Inferior parietal cortex (tissue), 1 donor: ENCODE results near the gene NRXN3.
"Not testable (repeated sequence)": the region's sequence is repeated elsewhere in the genome, so short reads cannot be mapped to it uniquely, and the experiment has no call there.

ENCODE experiments used
- DNase-seq: peaks from one replicate; pipeline ENCODE4 v3.0.0-alpha.2; 2016; ENCODE audit errors: extremely low spot score

The NRXN3 gene

DNA sequence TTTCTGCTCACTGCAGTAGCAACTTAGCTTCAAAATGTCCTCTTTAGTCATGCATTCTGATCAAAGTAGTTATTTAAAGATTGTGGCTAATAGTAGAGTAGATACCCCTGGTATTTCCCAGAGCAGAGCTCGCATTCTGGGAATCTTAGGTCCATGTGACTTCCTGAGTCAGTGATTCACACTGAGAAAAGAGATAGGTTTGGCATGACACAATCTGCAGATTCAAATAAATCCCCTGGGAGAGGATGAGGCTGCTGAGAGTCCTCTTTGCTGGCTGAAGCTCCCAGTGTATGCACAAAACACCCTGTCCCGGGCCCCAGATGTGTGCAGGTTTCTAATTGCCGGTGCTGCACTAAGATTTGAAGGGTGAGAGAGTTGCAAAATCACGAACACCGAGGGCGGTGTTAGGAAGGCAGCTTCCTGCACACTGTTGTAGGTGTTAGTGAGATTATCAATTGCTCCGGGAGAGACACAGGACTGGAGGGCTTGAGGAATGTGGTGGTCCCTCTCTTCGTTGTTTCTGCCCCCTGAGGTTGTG is 233.2 kb downstream of the NRXN3 start:
- DNase-seq, result no peak

DNA sequence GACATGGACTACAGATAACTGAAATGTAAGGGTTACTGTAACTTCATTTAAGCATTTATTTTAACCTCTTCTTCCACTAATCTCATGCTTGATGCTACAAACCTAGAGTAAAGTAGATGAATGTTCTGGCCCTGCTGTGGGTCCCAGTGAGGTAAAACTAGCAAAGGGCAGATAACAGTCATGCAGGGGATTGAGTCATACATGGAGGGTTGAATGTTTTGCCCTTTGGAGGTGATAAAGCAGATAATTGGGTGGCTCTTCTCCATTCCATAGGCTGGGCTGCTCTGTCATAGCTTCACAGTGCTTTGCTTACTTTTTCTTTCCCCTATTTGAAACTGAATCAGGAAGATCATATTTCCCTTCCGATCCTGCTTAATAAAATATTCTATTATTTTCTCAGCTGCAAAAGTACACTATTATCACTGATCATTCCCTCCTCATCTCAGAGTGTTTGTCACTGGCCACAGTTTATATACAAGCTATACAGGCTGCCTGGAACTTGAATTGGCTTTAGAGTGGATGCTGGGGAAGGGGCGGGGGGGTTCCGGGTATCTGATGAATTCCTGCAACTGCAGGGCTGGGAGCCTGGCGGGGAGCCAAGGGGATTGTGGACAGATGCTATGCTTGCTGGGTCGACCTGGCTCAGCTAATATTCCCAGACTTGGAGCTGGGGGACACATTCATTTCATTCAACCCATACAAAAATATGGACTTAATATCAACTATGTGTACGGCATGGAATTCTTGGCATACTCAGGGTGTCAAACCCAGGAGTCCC is 235.1 kb downstream of the NRXN3 start:
- no peak for DNase-seq

DNA sequence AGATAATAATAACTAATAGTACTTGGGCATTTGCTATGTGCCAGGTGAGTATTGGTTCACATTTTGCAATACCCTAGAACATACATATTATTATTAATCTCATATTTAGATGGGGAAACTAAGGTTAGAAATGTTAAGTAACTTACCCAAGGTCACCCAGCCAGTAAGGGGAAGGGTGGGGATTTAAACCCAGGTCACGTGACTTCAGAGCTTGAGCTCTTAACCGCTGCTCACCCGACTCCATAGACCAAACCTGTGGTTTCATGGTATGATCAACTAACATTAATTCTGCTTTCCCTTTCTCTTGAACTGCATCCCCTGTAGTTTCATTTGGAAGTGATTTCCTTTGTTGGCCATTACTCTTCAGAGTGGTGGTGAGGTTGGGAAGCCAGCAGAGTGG is 242.3 kb downstream of the NRXN3 start:
- DNase-seq, result no peak

DNA sequence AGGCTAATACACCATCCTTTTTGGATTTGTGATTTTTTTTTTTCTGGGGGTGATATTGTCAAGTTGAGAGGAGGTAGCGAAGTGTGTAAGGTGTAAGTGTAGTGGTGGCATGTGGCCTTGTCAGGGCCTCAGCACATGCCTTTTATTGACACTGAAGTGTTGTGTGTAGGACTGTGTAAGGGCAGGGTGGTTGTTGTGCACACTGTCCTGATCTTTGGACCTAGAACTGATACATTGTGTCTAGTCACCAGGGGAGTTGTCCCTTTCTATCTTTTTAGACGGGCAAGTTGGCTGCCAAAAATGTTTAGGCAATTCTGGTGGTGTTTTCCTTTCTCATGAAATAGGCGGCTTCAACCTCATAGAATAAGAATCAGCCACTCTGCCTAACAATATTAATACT is 244.0 kb downstream of the NRXN3 start:
- no peak for DNase-seq

DNA sequence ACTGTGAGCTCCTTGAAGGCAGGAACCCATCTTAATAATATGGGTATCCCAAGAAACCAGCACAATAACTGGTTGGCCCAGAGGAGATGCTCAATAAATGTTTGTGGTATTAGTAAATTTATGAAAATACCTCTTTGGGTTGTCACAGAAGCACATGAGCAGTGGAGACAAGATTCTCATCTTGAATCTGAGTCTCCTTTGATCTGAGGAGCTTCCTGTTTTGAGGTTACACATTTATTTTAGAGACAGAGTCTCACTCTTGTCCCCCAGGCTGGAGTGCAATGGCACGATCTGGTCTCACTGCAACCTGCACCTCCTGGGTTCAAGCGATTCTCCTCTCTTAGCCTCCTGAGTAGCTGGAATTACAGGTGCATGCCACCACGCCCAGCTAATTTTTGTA is 247.4 kb downstream of the NRXN3 start:
- DNase-seq, result no peak

DNA sequence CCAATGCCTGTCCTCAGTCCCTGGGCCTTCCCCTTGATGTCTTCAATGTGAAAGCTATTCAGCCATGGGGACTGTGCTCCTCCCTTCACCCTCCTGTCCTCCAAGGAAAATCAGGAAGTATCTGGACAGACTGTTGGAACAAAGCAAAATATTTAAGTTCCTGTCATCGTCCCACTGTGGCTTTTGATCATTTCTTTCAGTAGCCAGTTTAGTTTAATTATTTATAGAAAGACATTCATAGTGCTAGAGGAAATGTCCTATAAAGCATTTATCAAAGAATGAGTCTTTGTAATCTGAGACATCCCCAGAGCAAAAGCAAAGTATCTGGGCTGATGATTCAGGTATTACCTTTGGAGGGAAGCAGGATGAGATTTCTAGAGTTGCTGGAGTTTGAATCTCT is 254.1 kb downstream of the NRXN3 start:
- no peak for DNase-seq

DNA sequence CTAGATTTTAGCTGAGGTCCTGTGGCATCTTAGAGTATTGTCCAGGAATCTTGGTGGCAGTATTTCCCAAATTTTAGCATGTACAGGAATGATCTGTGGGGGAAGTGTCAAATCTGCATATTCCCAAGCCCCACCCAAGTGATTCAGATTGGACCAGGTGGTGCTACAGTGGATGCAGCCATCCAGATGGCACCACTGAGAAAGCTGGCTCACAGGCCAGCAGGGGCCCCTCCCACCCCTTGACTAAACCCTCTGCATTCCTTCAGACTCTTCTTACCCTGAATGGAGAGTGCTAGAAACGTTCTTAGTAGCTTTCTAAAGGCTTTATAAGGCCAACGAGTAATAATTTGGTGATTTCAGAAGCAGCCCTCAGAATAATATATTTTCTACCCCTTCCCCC is 255.2 kb downstream of the NRXN3 start:
- DNase-seq, result no peak

DNA sequence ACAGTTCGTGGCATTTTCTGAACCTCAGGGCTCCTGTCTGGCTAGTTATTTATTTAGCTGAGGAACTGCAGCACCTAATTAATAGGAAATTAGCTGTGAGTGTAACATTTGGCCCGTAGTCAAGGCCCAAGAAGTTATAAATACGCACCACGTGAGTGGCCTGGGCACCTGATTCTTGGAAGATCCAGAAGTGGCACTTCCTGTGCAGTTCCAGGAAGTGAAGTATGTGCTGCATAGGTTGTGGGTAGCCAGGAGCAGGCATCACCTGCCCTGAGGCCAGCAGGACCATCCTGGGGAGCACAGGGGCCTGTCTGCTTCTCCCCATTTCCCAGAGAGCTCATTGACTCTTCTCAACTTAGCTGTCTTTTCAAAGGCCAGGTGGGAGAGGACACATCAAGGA is 255.6 kb downstream of the NRXN3 start:
- no peak for DNase-seq

DNA sequence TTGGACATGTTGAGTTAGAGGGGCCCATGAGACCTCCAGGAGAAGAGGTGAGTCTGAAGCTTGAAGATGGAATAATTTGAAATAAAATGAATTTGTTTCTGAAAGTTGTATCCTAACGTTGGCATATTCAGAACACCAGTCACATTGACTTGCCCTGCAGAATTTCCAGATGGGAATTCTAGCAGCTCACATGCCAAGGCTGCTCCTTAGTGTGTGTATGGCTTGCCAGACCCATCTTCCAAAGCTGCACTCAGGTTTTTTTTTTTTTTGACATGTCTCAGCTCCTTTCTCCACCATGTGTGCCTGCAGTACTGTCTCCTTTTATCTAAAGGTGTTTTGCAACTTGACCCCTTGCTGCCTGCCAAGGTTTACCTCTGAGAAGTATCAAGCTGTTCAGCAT is 261.9 kb downstream of the NRXN3 start:
- no peak for DNase-seq

DNA sequence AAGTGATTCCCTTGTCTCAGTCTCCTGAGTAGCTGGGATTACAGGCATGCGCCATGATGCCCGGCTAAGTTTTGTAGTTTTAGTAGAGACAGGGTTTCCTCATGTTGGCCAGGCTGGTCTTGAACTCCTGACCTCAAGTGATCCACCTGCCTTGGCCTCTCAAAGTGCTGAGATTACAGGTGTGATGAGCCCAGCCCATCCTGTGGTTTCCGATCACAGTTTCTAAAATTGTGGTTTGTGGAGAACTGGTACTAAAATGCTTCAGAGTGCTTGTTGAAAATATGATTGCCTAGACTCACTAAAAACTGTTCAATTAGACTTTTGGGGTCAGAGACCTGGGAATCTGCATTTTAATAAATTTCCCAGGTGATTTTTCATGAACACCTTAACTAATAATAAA is 267.3 kb downstream of the NRXN3 start:
- not testable (repeated sequence) for DNase-seq

DNA sequence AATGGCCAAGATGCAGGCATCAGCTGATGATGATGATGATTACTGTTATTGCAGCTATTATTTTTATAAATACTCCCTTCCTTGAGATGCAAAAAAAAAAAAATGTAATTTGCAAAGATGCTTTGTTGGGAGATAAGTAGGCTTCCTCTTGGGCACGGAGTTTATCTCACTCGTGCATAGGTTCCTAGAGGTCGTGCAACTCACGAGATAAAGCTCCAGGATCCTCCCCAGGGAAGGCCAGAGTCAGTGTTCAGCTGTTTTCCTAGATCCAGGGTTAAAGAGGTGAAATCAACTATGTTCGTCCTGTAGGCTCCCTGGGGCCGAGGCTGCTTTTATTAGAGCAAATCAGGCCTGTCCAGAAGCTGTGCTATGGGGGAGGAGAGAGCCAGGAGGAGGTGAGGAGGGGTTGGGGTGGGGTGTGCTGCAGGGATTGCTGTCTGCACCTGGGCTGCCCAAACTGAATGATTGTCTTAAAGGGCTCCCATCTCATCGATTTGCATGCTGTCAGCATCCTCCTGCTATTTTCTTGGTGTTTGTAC is 270.3 kb downstream of the NRXN3 start:
- DNase-seq, result no peak

DNA sequence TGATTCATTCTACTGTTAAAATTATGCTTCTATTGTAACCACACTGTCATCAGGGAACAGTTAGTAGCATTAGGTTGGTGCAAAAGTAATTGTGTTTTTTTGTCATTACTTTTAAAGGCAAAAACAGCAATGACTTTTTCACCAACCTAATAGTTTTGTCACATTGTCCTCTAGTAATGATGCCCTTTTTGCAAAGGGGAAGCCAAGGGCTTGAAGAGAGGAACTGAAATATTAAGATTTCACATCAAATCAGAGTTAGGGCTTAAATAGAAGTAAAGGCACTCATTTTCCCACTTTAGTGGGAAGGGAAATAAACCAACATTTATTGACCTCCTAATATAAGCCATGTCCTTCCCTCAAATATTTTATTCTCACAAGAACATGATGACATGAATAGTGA is 273.7 kb downstream of the NRXN3 start:
- DNase-seq, result no peak

DNA sequence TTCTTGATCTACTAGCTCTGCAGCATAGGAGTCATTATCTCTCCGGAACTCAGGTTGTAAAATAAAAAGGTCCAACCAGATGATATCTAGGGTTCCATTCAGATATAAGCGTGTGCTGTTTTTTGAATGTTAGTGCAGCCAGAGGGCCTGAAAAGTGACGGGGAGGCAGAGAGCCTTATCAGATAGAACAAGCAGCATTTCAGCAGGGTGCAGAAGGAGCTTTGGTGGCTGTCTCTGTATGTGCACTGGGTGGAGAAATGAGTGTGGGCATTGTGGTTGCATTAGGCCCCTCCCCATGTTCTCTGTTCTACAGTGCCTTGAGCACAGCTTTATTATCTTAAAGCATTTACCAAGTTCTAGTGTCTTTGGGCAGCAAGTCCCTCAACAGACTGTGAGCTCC is 275.1 kb downstream of the NRXN3 start:
- no peak for DNase-seq

DNA sequence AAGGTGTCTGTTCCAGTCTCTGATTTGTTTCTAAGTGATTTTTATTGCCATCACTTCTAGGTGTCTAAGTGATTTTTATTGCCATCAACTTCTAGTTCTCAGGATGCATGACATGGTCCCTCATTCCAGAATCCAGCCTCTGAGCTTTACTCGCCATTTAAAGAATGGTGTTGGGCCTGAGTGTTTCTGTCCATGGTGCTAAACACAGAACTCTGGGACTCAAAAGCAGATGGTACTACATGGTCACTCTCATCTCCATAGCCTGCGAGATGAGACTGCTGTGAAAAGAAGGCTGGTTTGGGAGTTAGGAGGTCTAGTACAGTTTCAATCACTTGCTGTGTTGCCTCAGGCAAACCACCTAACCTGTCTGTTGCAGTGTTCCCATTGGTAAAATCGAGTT is 276.6 kb downstream of the NRXN3 start:
- DNase-seq, result no peak

DNA sequence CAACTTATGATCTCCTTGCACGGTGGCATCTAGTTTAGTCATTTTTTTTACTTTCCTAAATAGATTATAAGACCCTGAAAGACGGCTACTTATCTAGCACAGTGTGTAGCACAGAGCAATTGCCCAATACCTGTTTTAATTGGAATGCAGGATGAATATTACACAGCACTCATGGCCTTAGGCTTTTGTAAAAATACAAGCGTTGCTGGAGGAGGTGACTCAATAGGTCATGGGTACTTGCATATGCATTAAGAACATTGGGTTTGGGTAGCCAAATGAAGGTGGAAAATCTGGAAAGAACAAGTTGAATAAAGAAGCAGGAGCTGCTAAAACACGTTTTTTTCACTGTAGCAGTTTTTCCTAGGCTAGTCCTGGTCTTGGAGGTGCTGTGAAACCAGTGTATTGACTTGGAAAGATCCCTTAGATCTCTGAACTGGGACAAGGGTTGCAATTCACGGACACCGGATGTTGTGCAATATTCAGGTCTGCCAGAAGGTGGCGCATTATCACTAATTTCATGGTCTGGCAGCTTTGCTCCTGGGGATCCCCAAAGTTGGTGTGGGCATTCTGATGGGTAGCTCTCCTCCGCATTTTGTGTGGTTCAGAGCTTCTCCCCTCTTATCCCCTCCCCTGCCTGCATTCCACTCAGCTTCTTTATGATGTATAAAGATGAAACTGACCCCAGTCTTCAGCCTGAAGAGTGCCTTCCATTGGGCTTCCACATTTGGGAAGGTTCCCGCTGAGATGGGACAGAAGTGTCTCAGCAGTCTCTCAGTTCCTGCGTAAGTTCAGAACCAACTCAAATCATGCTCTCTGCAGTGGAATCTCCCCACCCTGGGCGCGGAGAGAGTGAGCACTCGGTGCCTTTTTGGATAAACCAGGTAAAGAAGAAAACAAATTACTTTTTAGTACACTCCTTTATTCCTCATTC is 278.3 kb downstream of the NRXN3 start:
- DNase-seq, result peak; percentile 85

DNA sequence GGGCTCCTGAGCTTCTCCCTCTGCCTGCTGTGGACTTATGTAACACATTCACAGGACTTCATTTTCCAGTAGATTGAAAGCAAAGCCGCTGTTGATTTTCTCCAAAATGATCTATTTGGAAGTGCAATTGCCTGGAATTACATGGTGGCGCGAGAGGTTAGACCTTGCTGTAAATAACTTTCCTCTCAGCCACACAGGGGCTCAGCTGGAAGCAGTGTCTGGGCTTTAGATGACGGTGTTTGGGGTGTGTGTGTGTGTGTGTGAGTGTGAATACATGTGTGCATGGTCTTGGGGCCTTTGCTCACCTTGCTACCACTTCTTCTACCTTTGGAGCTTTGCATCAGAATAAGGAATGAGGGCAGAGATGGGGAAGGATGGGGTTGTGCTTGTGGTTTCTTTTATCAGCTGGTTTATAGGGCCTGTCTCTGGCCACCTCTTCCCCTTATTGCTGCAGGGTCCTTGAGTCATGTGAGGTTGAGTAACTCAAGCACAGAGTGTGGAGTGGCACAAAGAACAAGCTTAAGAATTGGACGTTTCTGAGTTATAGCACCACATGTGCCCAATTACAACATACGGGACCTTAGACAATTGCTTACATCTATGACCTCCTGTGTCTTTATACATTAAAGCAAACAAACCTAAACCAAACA is 280.6 kb downstream of the NRXN3 start:
- DNase-seq, result no peak

DNA sequence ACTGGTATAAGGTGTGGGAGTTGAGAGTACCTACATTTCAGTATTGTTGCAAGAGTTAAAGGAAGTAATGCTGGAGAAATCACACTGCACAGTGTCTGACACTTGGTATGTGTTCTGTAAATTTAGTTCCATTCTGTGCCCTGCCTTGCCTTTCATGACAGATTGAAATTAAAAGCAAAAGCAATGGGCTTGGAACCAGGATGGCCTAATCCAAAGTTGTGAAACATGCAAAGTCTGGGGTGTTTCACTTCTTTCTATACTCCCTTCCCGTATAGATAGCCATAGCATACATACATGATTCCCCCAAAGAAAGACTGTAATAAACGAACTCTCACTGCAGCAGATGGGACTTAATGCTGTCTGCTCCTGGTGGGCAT is 281.1 kb downstream of the NRXN3 start:
- no peak for DNase-seq

DNA sequence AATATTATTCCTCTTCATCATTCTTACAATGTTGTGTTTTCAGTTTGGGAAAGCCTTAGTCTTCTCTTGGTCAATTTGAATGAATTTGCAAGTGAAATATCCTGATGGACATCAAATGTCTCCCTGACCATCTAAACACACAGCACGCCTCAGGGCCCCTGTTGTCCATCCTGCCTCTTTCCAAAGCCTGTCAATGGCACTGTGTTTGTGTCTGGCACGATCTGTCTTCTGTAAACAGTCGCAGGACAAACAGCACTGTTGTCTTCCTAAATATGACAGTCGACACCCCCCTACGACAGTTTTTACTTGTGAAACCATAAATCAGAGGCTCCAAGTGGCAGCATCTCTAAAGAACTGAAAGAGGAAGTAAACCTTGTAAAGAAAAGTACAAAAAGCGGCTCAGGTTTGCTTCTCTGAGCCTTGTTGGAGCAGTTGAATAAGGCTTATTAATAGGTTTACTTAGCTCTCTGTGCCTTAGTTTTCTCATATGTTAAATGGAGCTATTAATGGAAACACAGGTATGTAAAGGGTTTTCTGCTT is 285.8 kb downstream of the NRXN3 start:
- no peak for DNase-seq

DNA sequence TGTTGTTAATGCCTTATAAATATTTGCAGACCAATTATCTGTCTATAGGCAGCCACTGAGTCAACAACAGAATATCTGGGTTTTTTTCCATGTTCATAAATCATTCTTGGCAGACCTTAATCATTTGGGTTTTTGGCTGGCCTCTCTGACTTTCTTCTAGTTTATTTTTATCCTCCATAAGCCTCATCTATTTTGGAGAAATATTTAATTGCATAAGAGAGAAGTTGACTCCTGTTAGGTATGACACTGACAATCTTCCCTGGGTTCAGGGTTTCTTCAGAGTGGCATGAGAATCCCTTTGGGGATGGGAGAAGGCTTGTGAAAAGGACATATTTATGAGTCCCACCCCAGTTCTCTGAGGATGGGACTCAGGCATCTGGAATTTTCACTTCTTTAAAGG is 299.8 kb downstream of the NRXN3 start:
- DNase-seq, result no peak

DNA sequence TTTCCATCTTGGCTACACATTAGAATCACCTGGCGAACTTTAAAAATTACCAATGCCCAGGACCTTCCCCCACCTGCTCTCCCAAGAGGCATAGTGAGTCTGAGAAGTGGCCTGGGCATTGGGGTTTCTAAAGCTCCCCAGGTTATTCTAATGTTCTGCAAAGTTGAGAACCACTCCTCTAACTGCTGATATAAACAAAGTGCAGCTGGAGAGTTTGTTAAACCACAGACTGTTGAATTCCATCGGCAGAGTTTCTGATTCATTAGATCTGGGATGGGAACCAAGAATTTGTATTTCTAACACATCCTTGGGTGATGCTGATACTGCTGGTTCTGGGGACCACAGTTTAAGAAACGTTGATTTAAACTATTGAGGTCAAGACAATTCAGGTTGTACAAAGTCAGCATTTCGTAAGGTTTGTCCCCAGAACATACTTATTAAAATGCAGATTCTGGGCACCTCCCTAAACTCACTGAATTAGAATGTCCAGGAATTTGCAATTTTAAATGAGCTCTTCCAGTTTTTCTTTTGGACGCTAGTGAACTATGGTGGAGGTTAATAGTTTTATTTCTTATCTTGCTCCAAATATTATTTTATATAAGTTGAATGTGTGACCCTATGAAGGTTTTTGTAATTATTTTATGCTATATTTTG is 309.1 kb downstream of the NRXN3 start:
- DNase-seq, result no peak

DNA sequence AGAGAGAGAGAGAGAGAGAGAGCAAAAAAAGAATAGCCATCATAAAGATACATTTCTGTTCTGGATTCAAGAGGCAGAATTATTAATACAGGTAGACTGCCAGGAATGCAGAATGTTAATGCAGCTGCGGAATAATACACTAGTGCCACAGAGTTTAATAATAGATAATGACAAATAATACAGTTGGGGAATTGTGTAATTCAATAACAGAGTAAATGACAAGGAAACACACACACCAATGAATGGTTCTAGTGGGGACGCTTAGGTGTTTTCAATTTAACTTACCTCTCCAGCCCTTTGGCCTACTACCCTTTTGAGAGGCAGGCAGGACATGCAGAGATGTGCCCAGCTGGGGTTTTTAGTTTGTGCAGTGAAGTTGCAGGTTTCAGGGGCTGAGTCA is 313.9 kb downstream of the NRXN3 start:
- no peak for DNase-seq
